ENCODE data around the gene ZDHHC11B.
"Not testable (repeated sequence)": the region's sequence is repeated elsewhere in the genome, so short reads cannot be mapped to it uniquely, and the experiment has no call there.

Gene ZDHHC11B

GRCh38 chr5:766666-767431, 17.7 kb downstream of the ZDHHC11B start:
- no peak for TF ChIP-seq JUND (IDR thresholded peaks at IDR 0.05; ENCODE audit: low read depth)
- in situ Hi-C loops (cut with HindIII; ENCODE audit: low pct_unique_long_range_greater_than_20kb, low sequenced_read_pairs) = no loop called here
- peak in 1 of 2 experiments; percentile 51 for DNase-seq (ENCODE audit: low read depth in 1 of 2, low spot score in 1 of 2)

GRCh38 chr5:765948-766631, 18.4 kb downstream of the ZDHHC11B start:
- peak in 1 of 2 experiments; percentile 40 for DNase-seq (ENCODE audit: low read depth in 1 of 2, low spot score in 1 of 2)
- in situ Hi-C loops (cut with HindIII; ENCODE audit: low pct_unique_long_range_greater_than_20kb, low sequenced_read_pairs) = no loop called here
- TF ChIP-seq JUND (IDR thresholded peaks at IDR 0.05; ENCODE audit: low read depth) = no peak

GRCh38 chr5:763998-764781, 20.3 kb downstream of the ZDHHC11B start:
- in situ Hi-C loops (cut with HindIII; ENCODE audit: low pct_unique_long_range_greater_than_20kb, low sequenced_read_pairs) = no loop called here
- no peak for TF ChIP-seq JUND (IDR thresholded peaks at IDR 0.05; ENCODE audit: low read depth)
- DNase-seq (ENCODE audit: low read depth in 1 of 2, low spot score in 1 of 2) = no peak

- TF ChIP-seq JUND (IDR thresholded peaks at IDR 0.05; ENCODE audit: low read depth) = no peak
- peak in 1 of 2 experiments; percentile 25 for DNase-seq (ENCODE audit: low read depth in 1 of 2, low spot score in 1 of 2)
- in situ Hi-C loops (cut with HindIII; ENCODE audit: low pct_unique_long_range_greater_than_20kb, low sequenced_read_pairs) = no loop called here
Observed at GRCh38 chr5:763397-763796, 21.1 kb downstream of the ZDHHC11B start.

GRCh38 chr5:762996-763395, 21.5 kb downstream of the ZDHHC11B start:
- in situ Hi-C loops (cut with HindIII; ENCODE audit: low pct_unique_long_range_greater_than_20kb, low sequenced_read_pairs) = not testable (repeated sequence)

GRCh38 chr5:761854-762710, 22.4 kb downstream of the ZDHHC11B start:
- in situ Hi-C loops (cut with HindIII; ENCODE audit: low pct_unique_long_range_greater_than_20kb, low sequenced_read_pairs) = no loop called here
- DNase-seq (ENCODE audit: low read depth in 1 of 2, low spot score in 1 of 2) = peak in 1 of 2 experiments; percentile 58
- TF ChIP-seq JUND (IDR thresholded peaks at IDR 0.05; ENCODE audit: low read depth) = no peak

More at GRCh38 chr5:762996-763395, 21.5 kb downstream of the ZDHHC11B start:
- not testable (repeated sequence) for DNase-seq (ENCODE audit: low read depth in 1 of 2, low spot score in 1 of 2)

- peak in 1 of 2 experiments; percentile 69 for DNase-seq (ENCODE audit: low read depth in 1 of 2, low spot score in 1 of 2)
- in situ Hi-C loops (cut with HindIII; ENCODE audit: low pct_unique_long_range_greater_than_20kb, low sequenced_read_pairs) = no loop called here
- no peak for TF ChIP-seq JUND (IDR thresholded peaks at IDR 0.05; ENCODE audit: low read depth)
Observed at GRCh38 chr5:761059-761771, 23.3 kb downstream of the ZDHHC11B start.

GRCh38 chr5:760363-761058, 24.0 kb downstream of the ZDHHC11B start:
- TF ChIP-seq JUND (IDR thresholded peaks at IDR 0.05; ENCODE audit: low read depth) = no peak
- DNase-seq (ENCODE audit: low read depth in 1 of 2, low spot score in 1 of 2) = peak in 1 of 2 experiments; percentile 59
- in situ Hi-C loops (cut with HindIII; ENCODE audit: low pct_unique_long_range_greater_than_20kb, low sequenced_read_pairs) = no loop called here

GRCh38 chr5:759781-760362, 24.7 kb downstream of the ZDHHC11B start:
- TF ChIP-seq JUND (IDR thresholded peaks at IDR 0.05; ENCODE audit: low read depth) = no peak
- peak in 1 of 2 experiments; percentile 44 for DNase-seq (ENCODE audit: low read depth in 1 of 2, low spot score in 1 of 2)
- in situ Hi-C loops (cut with HindIII; ENCODE audit: low pct_unique_long_range_greater_than_20kb, low sequenced_read_pairs) = no loop called here

GRCh38 chr5:759111-759751, 25.3 kb downstream of the ZDHHC11B start:
- no peak for TF ChIP-seq JUND (IDR thresholded peaks at IDR 0.05; ENCODE audit: low read depth)
- DNase-seq (ENCODE audit: low read depth in 1 of 2, low spot score in 1 of 2) = peak; percentile 68 to 79
- in situ Hi-C loops (cut with HindIII; ENCODE audit: low pct_unique_long_range_greater_than_20kb, low sequenced_read_pairs) = no loop called here

All from T47D (cell line).